ENCODE results near the gene CDK14.

Gene CDK14

DNA sequence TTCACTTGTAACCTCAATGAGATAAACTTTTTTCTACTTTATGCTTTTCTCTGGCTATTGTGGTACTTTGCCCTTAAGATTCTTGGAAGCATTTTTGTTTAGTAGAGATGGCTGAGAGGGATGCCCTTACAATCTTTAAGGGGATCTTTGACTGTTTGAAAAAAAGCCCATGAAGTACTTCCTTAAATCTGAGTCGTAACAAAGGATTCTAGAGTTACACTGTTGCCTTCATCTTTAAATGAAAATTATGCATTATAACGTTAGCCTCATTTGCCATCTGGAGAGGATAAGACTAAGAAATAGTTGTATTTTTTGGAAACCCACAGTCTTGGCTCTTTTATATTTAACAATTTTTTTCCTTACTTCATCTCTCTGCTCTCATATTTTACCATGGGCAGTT lies 630.3 kb downstream of the CDK14 start:
- TF ChIP-seq EZH2 (IDR thresholded peaks at IDR 0.05; ENCODE audit: borderline replicate concordance, low read length): no peak
- TF ChIP-seq, protein P1, sequence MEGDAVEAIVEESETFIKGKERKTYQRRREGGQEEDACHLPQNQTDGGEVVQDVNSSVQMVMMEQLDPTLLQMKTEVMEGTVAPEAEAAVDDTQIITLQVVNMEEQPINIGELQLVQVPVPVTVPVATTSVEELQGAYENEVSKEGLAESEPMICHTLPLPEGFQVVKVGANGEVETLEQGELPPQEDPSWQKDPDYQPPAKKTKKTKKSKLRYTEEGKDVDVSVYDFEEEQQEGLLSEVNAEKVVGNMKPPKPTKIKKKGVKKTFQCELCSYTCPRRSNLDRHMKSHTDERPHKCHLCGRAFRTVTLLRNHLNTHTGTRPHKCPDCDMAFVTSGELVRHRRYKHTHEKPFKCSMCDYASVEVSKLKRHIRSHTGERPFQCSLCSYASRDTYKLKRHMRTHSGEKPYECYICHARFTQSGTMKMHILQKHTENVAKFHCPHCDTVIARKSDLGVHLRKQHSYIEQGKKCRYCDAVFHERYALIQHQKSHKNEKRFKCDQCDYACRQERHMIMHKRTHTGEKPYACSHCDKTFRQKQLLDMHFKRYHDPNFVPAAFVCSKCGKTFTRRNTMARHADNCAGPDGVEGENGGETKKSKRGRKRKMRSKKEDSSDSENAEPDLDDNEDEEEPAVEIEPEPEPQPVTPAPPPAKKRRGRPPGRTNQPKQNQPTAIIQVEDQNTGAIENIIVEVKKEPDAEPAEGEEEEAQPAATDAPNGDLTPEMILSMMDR (IDR thresholded peaks at IDR 0.05; ENCODE audit: low read length): no peak
- Histone ChIP-seq H2AFZ (ENCODE audit: low read length) (no peak overlapping the region), H3K27ac (ENCODE audit: low read depth, low read length, poor library complexity, severe bottlenecking) (no peak overlapping the region), H3F3A (ENCODE audit: insufficient read depth, low read length) (no peaks in the 10 kb centered on the region), H3K4me3 (ENCODE audit: low read depth, low read length, poor library complexity, severe bottlenecking) (no peak overlapping the region), H3K4me1 (ENCODE audit: insufficient read depth, low read length, severe bottlenecking) (no peaks in the 10 kb centered on the region), H3K9me2 (ENCODE audit: low read depth, low read length) (no peaks in the 10 kb centered on the region), H3K27me3 (ENCODE audit: insufficient read depth, low read length) (no peaks in the 10 kb centered on the region), H3K36me3 (ENCODE audit: insufficient read depth, low read length) (no peaks in the 10 kb centered on the region), H3K79me2 (ENCODE audit: insufficient read depth, low read length) (no peaks in the 10 kb centered on the region), H4K20me1 (ENCODE audit: insufficient read depth, low read length) (no peaks in the 10 kb centered on the region), H3K9ac (ENCODE audit: low read length) (no peak overlapping the region), H3K4me2 (ENCODE audit: low read length) (no peak overlapping the region), H3K9me3 (ENCODE audit: low read length) (no peaks in the 10 kb centered on the region)

DNA sequence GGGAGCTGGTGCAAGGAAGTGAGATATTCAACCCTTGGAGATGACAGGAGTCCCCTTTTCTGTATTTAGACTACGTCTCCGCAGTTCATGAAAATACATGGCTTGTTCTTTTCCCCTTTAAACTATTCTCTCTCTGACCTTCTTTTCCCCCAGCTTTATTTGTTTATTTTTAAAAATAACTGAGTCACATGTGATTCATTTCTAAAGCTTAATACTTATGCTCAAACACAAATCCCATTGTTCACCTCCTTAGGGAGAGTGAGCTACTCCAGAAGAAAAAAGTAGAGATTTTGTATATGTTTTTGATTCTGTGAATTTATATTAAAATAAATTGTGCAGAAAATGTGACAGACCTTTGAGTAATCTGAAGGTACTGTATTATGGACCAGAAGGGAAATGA lies 632.2 kb downstream of the CDK14 start:
- Histone ChIP-seq H3K4me3 (ENCODE audit: low read depth, low read length, poor library complexity, severe bottlenecking) (no peak overlapping the region), H3K4me1 (ENCODE audit: insufficient read depth, low read length, severe bottlenecking) (no peaks in the 10 kb centered on the region), H3K27ac (ENCODE audit: low read depth, low read length, poor library complexity, severe bottlenecking) (no peak overlapping the region), H3K79me2 (ENCODE audit: insufficient read depth, low read length) (no peaks in the 10 kb centered on the region), H4K20me1 (ENCODE audit: insufficient read depth, low read length) (no peaks in the 10 kb centered on the region), H3F3A (ENCODE audit: insufficient read depth, low read length) (no peaks in the 10 kb centered on the region), H3K9me3 (ENCODE audit: low read length) (no peaks in the 10 kb centered on the region), H2AFZ (ENCODE audit: low read length) (no peak overlapping the region), H3K27me3 (ENCODE audit: insufficient read depth, low read length) (no peaks in the 10 kb centered on the region), H3K4me2 (ENCODE audit: low read length) (no peak overlapping the region), H3K9ac (ENCODE audit: low read length) (no peak overlapping the region), H3K9me2 (ENCODE audit: low read depth, low read length) (no peaks in the 10 kb centered on the region), H3K36me3 (ENCODE audit: insufficient read depth, low read length) (no peaks in the 10 kb centered on the region)
- TF ChIP-seq, protein P1 (IDR thresholded peaks at IDR 0.05; ENCODE audit: low read length): no peak
- TF ChIP-seq EZH2 (IDR thresholded peaks at IDR 0.05; ENCODE audit: borderline replicate concordance, low read length): no peak

DNA sequence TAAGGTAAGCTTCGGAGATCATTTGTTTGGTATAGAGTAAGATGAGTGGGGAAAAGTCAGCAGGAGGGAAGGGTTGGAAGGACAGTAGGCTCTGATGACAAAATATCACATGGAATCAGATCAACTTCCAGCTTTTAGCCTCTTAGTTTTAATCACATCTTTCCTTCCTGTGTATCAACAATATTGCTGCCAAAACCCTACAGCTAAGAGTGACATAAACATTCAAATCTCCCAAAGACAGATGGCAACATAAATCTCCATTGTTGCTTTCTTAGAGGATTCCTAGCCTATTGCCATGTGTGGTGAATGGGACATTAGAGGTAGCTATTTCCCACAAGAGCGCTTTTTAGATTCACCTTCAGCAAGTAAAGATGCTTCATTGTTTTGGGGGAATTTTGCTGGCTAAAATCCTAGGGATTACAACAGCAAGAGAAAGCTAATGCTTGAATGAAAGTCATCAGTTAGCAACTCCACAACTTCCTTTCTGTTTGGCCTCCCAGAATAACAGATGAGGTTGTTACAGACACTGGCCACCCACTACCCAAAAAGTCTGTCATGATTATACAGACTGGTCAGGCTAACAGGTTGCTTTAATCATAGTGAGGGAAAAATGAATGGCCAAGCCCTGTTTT lies 632.9 kb downstream of the CDK14 start:
- Histone ChIP-seq H3K4me2 (ENCODE audit: low read length) (no peak overlapping the region), H3K36me3 (ENCODE audit: insufficient read depth, low read length) (no peaks in the 10 kb centered on the region), H2AFZ (ENCODE audit: low read length) (no peak overlapping the region), H3K79me2 (ENCODE audit: insufficient read depth, low read length) (no peaks in the 10 kb centered on the region), H3K27ac (ENCODE audit: low read depth, low read length, poor library complexity, severe bottlenecking) (no peak overlapping the region), H3K4me3 (ENCODE audit: low read depth, low read length, poor library complexity, severe bottlenecking) (no peak overlapping the region), H3K4me1 (ENCODE audit: insufficient read depth, low read length, severe bottlenecking) (no peaks in the 10 kb centered on the region), H3K9me3 (ENCODE audit: low read length) (no peaks in the 10 kb centered on the region), H4K20me1 (ENCODE audit: insufficient read depth, low read length) (no peaks in the 10 kb centered on the region), H3F3A (ENCODE audit: insufficient read depth, low read length) (no peaks in the 10 kb centered on the region), H3K27me3 (ENCODE audit: insufficient read depth, low read length) (no peaks in the 10 kb centered on the region), H3K9ac (ENCODE audit: low read length) (no peak overlapping the region), H3K9me2 (ENCODE audit: low read depth, low read length) (no peaks in the 10 kb centered on the region)
- TF ChIP-seq, protein P1 (IDR thresholded peaks at IDR 0.05; ENCODE audit: low read length): no peak
- TF ChIP-seq EZH2 (IDR thresholded peaks at IDR 0.05; ENCODE audit: borderline replicate concordance, low read length): no peak
